BJ (cell line): ENCODE data around the gene SERPINB8. TPM values are rescaled to one million over a fixed set of nuclear protein-coding genes. Genes with fewer than 3 reads are reported as not detected.

Source experiments
- CTCF ChIA-PET: fragments of 350-600 bp; formaldehyde crosslinking; extraction: SDS; loops from one replicate; lab custom pipeline; 2021; ENCODE audit warnings: antibody characterized with exemption, inconsistent platforms; lab: Yijun Ruan, JAX
- POLR2A ChIA-PET: fragments of 300-600 bp; sonication (Branson Sonifier 250); formaldehyde crosslinking; extraction: SDS; loops from one replicate; lab custom pipeline; 2021; ENCODE audit warnings: antibody characterized with exemption; lab: Charles Lee
- DNase-seq: peaks from one replicate; pipeline ENCODE4 v3.0.0-alpha.2; 2011; ENCODE audit warnings: low read depth
- H3K27me3 ChIP-seq: 2 replicates; pipeline ENCODE4 v1.6.0; 2011; ENCODE audit warnings: low read length; ENCODE audit not compliant: control insufficient read depth, insufficient read depth
- H3K36me3 ChIP-seq: 2 replicates; pipeline ENCODE4 v1.5.1; 2011; ENCODE audit warnings: low read length; ENCODE audit not compliant: control insufficient read depth, insufficient read depth
- H3K4me3 ChIP-seq: 2 replicates; pipeline ENCODE4 v1.5.1; 2011; ENCODE audit warnings: low read depth, mild to moderate bottlenecking, control low read depth, low read length
- polyA plus RNA-seq: library from polyadenylated mRNA; depleted of rRNA; stranded (reverse); fragments of >200 nt; gene quantifications from 2 replicates; pipeline ENCODE4 v1.2.3, GENCODE V29; 2011
- TF ChIP-seq, protein P1 (sequence below): IDR thresholded peaks from 2 replicates; pipeline ENCODE4 v1.5.1; 2011; ENCODE audit warnings: low read depth, mild to moderate bottlenecking, control low read depth, inconsistent platforms, low read length, moderate library complexity; ENCODE audit not compliant: insufficient read depth

The SERPINB8 gene
- polyA plus RNA-seq, 1 experiment = 18.4 TPM

DNA sequence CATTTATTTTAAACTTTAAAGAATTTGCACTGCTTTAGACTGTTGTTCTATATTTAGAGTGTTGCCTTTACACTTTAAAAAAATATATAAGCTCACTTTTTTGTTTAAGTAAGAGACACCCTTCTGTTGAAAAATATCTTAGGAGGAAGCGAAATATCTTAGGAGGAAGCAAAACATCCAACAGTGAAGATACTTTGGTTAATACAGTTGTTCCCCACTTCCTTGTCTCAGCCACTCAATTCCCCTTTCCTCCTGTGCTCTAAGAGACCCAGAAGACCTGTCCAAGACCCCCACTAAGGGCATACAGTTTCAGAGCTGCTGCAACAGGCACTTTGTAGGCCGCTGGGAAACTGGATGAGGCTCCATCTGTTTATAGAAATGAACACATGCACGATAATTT, 5.7 kb downstream of the SERPINB8 start:
- no peak overlapping the region for H3K4me3 ChIP-seq
- no peaks in the 10 kb centered on the region for H3K27me3 ChIP-seq
- DNase-seq = no peak
- no peaks in the 10 kb centered on the region; the same call in 1 of the 2 replicates for H3K36me3 ChIP-seq
- ChIA-PET POLR2A (no interaction called here), CTCF (interaction anchor here (0.9 to 4.3 kb wide), 5 partner anchors 10 to 39 kb away, joined by 3 to 51 read pairs (median 11); no protein-coding TSS in a partner anchor)
- TF ChIP-seq, protein P1, sequence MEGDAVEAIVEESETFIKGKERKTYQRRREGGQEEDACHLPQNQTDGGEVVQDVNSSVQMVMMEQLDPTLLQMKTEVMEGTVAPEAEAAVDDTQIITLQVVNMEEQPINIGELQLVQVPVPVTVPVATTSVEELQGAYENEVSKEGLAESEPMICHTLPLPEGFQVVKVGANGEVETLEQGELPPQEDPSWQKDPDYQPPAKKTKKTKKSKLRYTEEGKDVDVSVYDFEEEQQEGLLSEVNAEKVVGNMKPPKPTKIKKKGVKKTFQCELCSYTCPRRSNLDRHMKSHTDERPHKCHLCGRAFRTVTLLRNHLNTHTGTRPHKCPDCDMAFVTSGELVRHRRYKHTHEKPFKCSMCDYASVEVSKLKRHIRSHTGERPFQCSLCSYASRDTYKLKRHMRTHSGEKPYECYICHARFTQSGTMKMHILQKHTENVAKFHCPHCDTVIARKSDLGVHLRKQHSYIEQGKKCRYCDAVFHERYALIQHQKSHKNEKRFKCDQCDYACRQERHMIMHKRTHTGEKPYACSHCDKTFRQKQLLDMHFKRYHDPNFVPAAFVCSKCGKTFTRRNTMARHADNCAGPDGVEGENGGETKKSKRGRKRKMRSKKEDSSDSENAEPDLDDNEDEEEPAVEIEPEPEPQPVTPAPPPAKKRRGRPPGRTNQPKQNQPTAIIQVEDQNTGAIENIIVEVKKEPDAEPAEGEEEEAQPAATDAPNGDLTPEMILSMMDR = no peak

DNA sequence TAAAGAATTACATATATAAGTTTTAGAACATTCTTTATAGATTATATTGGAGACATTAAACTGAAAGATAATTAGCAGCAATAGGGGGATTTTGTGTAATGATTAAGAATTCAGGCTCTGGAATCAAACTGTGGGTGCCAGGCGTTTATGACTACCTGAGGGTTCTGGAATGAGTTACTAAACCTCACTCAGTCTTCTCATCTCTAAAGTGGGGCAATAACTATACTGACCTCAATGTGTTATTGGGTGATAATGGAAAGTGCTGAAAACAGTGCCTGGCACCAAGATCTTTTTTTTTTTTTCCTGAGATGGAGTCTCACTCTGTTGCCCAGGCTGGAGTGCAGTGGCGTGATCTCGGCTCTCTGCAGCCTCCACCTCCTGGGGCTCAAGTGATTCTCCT, 7.2 kb downstream of the SERPINB8 start:
- TF ChIP-seq, protein P1 = no peak
- ChIA-PET POLR2A (interaction anchor here (0.6 kb wide), 1 partner anchor 41 kb away, joined by 5 read pairs; no protein-coding TSS in a partner anchor), CTCF (interaction anchor here (1.2 to 4.3 kb wide), 3 partner anchors 8 to 41 kb away, joined by 4 to 51 read pairs (median 14); no protein-coding TSS in a partner anchor)
- Histone ChIP-seq H3K27me3 (no peaks in the 10 kb centered on the region), H3K36me3 (peaks cover 7% of the 10 kb centered on the region), H3K4me3 (no peak overlapping the region)
- DNase-seq = no peak

DNA sequence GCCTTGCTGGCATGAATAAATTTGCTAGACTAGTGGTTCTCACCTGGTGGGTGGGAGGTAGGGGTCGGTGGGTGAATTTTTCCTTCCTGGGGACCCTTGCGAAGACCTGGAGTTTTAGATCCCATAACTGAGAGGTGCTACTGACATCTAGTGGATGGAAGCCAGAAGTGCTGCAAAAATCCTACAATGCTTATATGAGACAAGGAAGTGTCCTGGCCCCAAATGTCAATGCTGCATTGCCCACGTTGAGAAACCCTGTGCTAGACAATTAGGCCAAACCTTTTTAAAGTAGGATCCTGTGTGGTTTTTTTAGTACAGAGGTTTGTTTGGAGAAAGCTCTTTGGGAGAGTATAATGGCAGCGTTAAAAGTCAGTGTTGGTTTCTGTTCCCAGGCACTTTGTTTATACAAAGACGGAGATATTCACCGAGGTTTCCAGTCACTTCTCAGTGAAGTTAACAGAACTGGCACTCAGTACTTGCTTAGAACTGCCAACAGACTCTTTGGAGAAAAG, 9.6 kb downstream of the SERPINB8 start:
- H3K27me3 ChIP-seq = no peaks in the 10 kb centered on the region
- DNase-seq = peak; percentile 17
- H3K36me3 ChIP-seq = peaks cover 7% of the 10 kb centered on the region
- ChIA-PET CTCF (interaction anchor here (0.6 to 1.9 kb wide), 6 partner anchors 15 to 248 kb away, joined by 3 to 9 read pairs (median 3); no protein-coding TSS in a partner anchor), POLR2A (no interaction called here)
- peak overlapping the region; percentile 7 for H3K4me3 ChIP-seq
- TF ChIP-seq, protein P1 = peak; percentile 94

DNA sequence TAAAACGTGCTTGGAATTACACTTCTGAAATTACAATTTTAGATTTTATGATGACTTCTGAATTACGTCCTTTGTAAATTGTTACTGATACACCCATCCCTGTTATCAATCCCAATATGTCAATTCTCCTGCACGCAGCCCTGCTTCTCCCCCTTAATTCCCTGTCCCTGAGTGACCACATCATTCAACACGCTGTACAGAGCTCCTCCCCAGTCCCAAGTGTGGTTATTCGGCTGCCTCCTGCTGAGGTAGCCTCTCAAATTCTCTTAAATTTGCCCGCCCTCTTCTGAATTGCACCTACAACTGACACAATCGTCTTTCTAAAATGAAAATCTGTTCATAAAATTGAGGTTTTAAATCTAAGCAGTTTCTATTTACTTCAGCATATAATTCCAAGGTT, 10.1 kb downstream of the SERPINB8 start:
- POLR2A ChIA-PET = no interaction called here
- CTCF ChIA-PET = interaction anchor here (0.6 to 1.9 kb wide), 5 partner anchors 14 to 149 kb away, joined by 3 to 9 read pairs (median 3); no protein-coding TSS in a partner anchor
- no peak overlapping the region for H3K4me3 ChIP-seq
- DNase-seq = no peak
- TF ChIP-seq, protein P1 = no peak
- H3K36me3 ChIP-seq = peaks cover 7% of the 10 kb centered on the region
- H3K27me3 ChIP-seq = no peaks in the 10 kb centered on the region

DNA sequence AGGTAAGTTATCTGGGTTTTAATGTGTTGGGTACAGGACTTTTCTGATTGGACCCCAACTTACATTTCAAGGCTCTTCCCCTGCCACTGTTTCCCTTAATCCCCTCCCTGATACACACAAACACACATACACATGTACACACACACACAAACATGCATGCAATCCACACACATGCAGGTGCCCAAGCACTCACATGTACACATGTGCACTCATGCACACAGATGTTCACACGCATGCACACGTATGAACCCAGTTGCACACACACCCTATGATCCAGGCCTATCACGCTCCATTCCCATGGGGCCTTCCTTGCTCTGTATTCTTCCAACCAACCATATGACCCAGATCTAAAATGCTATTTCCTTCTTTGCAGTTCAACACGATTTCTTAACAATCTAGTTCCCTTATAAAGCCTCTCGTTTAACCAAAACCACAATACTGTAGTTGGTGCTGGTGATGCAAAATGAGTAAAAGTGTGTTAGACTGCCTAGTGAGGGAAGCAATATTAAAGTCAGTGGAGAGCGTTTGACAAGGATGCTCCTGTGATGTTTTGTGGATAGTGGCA, 11.1 kb downstream of the SERPINB8 start:
- ChIA-PET CTCF (interaction anchor here (1.3 to 1.9 kb wide), 2 partner anchors 13 to 17 kb away, joined by 7 to 9 read pairs; no protein-coding TSS in a partner anchor), POLR2A (no interaction called here)
- H3K36me3 ChIP-seq = peaks cover 10% of the 10 kb centered on the region
- TF ChIP-seq, protein P1 = no peak
- H3K4me3 ChIP-seq = no peak overlapping the region
- H3K27me3 ChIP-seq = no peaks in the 10 kb centered on the region
- no peak for DNase-seq
